GM12878 (cell line): ENCODE results near the gene MICAL3.

Experiments
- EZH2 ChIP-seq: IDR thresholded peaks from 2 replicates; pipeline ENCODE4 v1.6.1; 2012; ENCODE audit warnings: low read depth, mild to moderate bottlenecking, control low read depth, inconsistent platforms, low read length, borderline replicate concordance; ENCODE audit not compliant: control insufficient read depth
- MYC ChIP-seq: IDR thresholded peaks from 2 replicates; pipeline ENCODE4 v1.6.1; 2011; ENCODE audit warnings: mild to moderate bottlenecking, low read length, moderate library complexity, inconsistent platforms; ENCODE audit not compliant: insufficient read depth, insufficient replicate concordance, insufficient read length, severe bottlenecking
- NFIC ChIP-seq: IDR thresholded peaks from 2 replicates; pipeline ENCODE4 v1.6.1; 2012; ENCODE audit warnings: low read depth, mild to moderate bottlenecking, inconsistent platforms, low read length, moderate library complexity
- RAD21 ChIP-seq: IDR thresholded peaks from 2 replicates; pipeline ENCODE4 v1.6.1; 2011; ENCODE audit warnings: mild to moderate bottlenecking, low read depth, low read length, moderate library complexity; ENCODE audit not compliant: insufficient read depth
- TF ChIP-seq, protein P1 (sequence below), 3 experiments: IDR thresholded peaks in 2 of 3; conservative IDR thresholded peaks in 1 of 3; 2 replicates each; pipeline ENCODE4 v1.5.1; 2011; ENCODE audit warnings: low read depth in 3 of 3, low read length in 3 of 3, mild to moderate bottlenecking in 3 of 3, control low read depth in 2 of 3, moderate library complexity in 2 of 3, inconsistent platforms in 1 of 3, mixed read lengths in 1 of 3; ENCODE audit not compliant: control insufficient read depth in 2 of 3, insufficient read depth in 1 of 3; ENCODE audit errors: extremely low read depth in 1 of 3

DNA sequence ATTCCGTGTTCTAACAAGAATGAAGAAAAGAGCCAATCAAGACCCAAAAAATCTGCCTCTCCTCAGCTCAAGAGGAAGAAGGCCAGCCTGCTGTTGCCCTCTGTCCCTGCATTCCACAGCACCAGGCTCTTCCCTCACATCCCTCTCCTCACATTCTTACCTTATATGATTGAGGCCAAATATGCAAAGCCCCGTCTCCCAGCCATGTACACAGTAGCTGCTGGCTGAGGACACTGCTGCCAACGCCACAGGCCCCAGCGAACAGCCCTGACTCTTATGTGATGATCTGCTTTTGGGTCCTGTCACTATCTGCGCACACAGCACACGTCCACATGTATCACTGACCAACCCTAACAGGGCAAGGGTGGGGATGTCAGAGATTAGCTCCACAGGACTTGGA is 60.2 kb downstream of the MICAL3 start:
- TF ChIP-seq, protein P1, sequence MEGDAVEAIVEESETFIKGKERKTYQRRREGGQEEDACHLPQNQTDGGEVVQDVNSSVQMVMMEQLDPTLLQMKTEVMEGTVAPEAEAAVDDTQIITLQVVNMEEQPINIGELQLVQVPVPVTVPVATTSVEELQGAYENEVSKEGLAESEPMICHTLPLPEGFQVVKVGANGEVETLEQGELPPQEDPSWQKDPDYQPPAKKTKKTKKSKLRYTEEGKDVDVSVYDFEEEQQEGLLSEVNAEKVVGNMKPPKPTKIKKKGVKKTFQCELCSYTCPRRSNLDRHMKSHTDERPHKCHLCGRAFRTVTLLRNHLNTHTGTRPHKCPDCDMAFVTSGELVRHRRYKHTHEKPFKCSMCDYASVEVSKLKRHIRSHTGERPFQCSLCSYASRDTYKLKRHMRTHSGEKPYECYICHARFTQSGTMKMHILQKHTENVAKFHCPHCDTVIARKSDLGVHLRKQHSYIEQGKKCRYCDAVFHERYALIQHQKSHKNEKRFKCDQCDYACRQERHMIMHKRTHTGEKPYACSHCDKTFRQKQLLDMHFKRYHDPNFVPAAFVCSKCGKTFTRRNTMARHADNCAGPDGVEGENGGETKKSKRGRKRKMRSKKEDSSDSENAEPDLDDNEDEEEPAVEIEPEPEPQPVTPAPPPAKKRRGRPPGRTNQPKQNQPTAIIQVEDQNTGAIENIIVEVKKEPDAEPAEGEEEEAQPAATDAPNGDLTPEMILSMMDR (IDR thresholded peaks at IDR 0.05 in 2 of 3, conservative IDR thresholded peaks at IDR 0.05 in 1 of 3; ENCODE audit: control insufficient read depth in 2 of 3, extremely low read depth in 1 of 3, insufficient read depth in 1 of 3, low read depth in 3 of 3, low read length in 3 of 3), result no peak
- TF ChIP-seq RAD21, result no peak
- TF ChIP-seq NFIC, result no peak
- no peak for TF ChIP-seq EZH2
- no peak for TF ChIP-seq MYC
